GM18517 (cell line): Measurements from ENCODE around the gene CTBP2.
"Not testable (repeated sequence)": the region's sequence is repeated elsewhere in the genome, so short reads cannot be mapped to it uniquely, and the experiment has no call there.

ENCODE experiments used
- ATAC-seq: cut with Tn5 transposase; IDR thresholded peaks from one replicate; pipeline ENCODE4 v1.9.1; 2021; ENCODE audit warnings: mild to moderate bottlenecking, moderate library complexity; ENCODE audit not compliant: unreplicated experiment

Gene CTBP2

DNA sequence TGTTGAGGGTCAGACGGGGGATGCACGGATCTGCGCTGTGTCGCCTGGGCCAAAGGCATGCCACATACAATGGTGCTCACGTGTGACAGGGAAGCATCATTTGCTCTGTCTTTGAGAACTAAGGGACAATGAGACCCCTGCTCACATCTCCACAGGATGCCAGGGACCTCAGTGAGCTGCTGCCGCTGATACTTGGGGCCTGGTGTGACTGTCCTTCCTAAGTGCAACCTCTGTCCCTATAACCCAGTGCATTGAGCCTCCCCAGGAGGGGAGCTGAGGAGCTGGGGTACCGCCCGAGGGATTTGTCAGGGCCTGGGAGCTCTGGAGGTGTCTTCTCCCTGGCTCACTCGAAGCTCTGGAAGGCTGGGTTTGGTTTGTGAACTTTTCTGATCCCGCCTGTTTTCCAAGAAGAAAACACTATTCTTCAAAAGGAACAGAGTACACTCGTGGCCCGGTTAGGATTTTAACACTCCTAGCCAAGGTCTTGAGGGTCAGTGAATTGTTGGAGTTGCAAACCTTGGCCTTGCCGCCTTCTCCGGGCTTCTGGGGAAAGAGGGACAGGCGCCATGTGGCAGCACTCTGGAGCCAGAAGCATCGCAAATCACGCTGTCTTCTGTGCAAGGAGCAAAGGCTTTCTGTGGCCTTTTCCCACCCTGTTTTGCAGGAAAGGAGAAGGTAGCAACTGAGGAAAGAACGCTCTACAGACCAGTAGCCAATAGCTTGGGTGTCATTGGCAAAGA lies 26.2 kb upstream of the CTBP2 start:
- no peak for ATAC-seq

DNA sequence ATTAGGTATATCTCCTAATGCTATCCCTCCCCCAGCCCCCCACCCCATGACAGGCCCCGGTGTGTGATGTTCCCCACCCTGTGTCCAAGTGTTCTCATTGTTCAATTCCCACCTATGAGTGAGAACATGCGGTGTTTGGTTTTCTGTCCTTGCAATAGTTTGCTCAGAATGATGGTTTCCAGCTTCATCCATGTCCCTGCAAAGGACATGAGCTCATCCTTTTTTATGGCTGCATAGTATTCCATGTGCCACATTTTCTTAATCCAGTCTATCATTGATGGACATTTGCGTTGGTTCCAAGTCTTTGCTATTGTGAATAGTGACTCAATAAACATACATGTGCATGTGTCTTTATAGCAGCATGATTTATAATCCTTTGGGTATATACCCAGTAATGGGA lies 18.7 kb upstream of the CTBP2 start:
- not testable (repeated sequence) for ATAC-seq

DNA sequence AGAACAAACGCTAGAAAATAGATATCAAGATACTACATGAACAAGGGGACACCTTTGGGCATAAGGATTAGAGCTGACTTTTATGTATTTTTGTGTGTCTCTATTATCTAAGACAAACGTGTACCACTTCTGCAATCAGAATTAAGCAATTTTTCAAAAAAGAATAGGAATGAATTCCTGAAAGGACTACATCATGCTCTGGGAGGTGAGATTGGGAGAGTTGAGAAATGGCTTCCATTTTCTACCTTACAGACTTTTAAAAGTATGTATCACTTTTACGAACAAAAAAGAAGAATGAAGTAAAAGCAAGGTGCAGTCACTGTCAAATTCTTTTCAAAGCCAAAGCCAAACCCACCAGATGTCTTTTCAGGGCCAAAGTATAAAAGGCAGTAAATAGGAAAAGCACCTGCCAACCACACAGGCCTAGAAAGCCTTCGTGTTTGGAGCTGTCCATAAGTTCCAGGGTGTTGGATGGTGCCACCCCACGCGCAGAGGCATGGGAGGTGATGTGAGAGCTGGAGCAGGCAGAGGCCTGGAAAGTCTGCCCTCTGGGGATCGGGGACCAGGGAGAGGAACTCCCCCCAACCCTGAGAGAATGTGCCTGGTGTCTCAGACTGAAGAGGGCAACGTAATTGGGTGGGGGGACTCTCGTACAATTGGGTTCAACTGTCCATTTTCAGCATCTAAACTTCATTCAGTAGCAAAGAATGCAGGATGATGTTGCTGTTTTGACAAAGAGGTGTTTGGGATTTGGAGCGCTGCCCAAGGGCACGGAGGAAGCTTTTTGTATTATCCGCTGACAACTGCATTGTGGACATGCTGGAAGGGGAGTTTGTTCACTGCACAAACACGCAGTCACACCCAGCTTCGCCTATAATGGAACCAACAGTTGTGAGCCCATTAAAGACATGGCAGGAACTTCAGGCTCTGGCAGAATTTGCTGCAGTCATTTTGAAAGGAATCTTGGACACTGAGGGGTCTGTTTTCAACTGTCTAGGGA lies 17.6 kb upstream of the CTBP2 start:
- no peak for ATAC-seq

DNA sequence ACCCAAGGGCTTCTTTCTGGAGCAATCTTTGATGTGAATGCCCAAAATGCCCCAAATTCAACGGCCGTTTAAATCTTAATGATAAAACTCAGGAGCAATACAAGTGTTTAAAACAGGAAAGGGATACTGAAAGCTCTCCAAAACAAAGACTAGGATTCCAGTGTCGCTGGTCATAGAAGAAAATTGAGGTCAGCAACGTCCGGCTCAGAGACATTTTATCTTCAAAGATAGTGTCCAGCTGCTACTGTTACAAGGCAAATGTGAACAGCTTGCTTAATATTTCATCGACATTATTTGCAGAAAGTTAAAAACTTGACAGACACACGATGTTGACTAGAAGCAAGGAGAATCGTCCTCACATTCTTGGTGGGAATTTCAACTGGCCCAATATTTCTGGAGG lies 15.4 kb upstream of the CTBP2 start:
- ATAC-seq: no peak

DNA sequence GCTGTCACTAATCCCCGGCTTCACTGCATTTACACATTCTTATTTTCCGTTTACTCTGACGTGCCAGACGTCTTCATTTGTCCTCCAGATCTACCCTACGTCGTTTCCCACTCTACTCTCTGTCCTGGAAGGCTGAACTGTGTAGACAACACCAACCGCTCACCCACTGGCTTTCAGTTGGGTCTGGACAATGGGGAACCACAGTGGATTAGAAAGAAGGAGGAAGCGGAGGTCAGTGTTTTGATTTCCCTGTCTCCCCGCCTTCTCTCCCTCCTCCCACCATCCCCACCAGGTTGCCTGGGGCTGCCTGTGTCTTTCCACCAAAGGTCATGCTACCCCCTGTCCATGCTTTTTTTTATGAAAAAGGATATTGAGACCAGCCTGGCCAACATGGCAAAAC lies 14.0 kb upstream of the CTBP2 start:
- no peak for ATAC-seq

DNA sequence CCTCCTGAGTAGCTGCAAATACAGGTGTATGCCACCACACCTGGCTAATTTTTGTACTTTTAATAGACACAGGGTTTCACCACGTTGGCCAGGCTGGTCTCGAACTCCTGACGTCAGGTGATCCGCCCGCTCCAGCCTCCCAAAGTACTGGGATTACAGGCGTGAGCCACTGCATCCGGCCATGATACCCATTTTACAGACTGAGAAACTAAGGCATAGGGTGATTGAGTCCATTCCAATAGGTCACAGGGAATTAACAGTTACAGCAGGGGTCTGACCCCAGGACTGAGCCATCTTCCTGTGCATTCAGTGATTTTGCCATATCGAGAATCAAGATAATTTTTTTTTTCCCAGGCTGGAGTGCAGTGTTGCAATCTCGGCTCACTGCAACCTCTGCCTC lies 12.3 kb upstream of the CTBP2 start:
- ATAC-seq: no peak

DNA sequence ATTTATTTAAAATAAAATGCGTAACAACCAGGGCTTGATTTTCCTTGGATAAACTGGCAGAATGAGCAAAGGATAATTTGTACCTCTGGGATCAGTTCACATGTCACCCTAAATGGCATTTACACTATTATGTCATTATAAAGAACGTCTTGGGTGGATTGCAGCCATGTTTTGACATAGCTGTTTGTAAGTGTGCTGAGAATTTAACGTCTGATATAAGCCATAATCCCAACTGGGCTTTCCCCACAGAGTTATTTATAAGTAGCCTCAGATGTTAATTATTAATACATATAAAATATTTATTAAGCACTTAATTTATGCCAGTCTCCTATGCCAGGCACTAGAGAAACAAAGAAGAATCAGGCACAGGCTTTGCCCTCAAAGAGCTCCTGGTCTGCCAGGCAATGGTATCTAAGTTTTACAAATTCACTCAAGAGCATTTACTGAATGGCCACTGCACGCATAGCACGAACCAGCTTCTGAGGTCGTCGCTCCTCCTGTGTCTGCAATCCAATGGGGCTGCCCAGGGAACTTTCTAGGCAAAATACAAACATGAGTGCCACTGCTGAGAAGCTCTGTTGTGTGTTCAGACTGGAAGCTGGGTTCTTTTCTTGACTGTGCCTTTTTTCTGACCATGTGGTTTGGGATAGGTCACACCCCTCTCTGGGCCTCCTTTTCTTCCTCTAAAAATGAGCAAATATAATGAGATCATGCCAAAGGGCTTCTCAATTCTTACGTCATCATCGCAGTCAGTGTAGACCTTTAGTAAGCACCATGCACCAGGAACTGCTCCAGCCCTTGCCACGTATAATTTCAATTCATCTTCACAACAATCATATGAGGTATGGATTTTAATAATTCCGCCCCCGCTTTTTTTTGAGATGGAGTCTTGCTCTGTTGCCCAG lies 11.3 kb upstream of the CTBP2 start:
- ATAC-seq: no peak

DNA sequence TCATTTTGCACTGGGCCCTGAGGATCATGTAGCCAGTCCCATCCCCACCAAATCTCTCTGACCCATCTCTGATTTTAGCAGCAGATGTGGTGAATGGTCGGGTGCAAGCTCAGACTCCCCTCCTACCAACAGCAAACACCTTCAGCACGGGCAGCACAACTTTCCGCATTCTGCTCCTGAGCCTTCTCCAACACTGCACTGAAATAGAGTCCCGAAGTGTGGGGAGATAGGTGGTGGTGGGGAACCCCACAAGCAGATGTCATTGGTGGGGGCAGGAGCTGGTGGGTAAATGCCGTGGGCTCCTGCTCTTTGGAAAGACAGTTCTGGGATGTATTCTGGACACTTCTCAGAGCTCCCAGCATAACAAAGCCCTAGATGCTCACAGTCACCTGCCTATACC lies 9.6 kb upstream of the CTBP2 start:
- ATAC-seq: no peak

DNA sequence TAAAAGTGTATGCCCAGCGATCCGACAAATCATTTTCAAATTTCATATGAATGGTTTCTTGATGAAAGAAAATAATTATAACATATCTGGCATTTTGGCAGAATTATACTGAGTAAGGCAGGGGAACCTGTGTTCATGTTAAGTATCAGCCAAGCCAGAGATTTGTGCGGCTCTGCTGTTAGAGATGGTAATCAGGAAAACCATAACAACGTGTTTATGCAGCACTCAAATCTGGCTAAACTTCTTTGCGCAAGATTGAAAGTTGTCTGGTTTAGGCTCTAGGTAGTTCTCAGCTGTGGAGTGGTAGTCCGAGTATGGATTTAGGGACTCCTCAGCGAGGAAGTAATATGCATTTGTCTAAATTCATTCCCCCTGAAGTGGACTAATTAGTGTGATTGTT lies 8.9 kb upstream of the CTBP2 start:
- no peak for ATAC-seq

DNA sequence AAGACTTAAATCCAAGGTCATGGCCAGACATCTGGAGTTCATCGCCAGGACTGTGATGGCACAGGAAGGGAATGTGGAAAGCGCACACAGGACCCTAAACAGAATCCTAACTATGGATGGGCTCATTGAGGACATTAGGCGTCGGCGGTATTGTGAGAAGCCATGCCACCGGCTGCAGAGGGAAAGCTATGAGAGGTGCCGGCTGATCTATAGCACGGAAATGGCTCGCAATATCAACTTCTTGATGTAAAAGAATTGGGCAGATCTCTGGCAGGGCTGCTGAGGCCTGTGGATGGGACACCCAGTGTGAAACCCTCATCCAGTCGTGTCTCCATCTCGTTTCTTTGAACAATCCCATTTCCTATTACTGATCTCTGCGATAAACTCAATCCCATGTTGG lies 6.3 kb upstream of the CTBP2 start:
- no peak for ATAC-seq

DNA sequence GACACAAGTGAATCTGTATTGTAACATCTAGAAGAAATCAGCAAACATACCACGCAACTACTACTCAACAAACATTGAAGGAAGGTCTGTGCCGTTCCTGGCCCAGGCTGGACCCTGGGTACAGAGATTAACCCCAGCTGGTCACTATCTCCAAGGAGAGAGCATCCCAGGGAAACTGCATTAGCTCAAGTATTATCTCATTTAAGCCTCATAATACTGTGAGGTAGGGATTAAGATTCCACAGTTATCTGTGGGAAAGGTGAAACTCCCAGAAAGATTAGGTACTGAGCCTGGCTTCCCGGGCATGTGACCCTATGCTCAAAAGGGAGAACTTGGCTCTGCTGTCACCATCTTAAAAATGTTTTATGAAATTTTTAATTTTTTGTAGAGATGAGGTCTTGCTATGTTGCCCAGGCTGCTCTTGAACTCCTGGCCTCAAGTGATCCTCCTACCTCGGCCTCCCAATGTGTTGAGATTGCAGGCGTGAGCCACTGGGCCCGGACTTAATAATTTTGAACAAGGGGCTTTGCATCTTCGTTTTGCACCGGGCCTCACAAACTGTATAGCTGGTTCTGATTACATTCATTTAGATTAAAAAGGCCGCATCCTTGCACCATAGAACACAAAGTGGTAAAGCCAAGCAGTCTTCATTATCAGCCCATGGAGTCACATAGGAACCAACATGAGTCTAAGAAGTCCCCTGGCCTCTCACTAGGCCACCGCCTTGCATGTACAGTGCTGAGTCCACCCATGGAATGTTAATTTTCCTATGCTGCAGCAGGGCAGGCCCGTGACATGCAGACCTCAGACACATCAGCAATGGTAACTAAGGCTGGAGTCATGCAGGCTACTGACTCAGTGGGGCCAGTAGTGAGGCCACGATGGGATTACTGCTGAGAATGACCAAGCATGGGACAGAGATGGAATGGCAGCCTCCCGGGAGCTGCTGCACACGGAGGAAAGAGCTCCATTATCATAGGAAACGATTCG lies 5.5 kb upstream of the CTBP2 start:
- ATAC-seq: no peak

DNA sequence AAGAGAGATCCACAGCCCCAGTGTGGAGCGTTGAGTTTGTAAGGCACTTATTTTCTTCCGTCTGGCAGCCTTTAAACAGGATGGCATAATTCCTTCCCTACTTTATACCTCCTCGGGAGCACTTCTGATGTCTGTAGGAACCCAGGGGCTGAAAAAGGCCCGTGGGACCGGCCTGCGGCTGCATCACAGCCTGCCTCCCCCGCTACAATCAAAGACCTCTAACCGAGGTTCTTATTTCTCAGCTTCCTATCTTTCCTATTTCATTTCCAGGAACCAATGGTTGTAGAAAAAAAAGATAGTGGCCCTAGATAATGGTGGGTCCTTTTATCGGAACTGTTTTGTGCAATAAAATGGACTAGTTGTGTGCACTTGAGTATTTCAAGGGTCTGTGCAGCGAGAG lies 4.1 kb upstream of the CTBP2 start:
- ATAC-seq: no peak

DNA sequence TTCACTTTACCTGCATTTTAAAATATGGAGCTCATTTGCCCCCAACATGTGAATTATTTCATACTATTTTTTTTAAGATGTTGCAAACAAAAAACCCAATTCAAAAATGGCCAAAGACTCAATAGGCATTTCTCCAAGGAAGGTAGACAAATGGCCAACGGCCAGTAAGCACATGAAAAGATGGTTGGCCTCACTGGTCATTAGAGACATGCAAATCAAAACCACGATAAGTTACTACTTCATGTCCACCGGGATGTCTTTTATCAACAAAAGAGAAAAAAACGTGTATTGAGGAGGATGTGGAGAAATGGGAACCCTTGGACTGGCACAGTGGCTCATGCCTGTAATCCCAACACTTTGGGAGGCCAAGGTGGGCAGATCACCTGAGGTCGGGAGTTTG lies 3.4 kb upstream of the CTBP2 start:
- no peak for ATAC-seq

DNA sequence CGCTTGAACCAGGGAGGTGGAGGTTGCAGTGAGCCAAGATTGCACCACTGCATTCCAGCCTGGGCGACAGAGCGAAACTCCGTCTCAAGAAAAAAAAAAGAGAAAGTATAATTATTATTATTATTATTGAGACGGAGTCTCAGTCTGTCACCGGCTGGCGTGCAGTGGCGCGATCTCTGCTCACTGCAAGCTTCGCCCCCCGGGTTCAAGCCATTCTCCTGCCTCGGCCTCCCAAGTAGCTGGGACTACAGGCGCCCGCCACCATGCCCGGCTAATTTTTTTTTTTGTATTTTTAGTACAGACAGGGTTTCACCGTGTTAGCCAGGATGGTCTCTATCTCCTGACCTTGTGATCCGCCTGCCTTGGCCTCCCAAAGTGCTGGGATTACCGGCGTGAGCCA lies 2.9 kb upstream of the CTBP2 start:
- ATAC-seq: not testable (repeated sequence)

DNA sequence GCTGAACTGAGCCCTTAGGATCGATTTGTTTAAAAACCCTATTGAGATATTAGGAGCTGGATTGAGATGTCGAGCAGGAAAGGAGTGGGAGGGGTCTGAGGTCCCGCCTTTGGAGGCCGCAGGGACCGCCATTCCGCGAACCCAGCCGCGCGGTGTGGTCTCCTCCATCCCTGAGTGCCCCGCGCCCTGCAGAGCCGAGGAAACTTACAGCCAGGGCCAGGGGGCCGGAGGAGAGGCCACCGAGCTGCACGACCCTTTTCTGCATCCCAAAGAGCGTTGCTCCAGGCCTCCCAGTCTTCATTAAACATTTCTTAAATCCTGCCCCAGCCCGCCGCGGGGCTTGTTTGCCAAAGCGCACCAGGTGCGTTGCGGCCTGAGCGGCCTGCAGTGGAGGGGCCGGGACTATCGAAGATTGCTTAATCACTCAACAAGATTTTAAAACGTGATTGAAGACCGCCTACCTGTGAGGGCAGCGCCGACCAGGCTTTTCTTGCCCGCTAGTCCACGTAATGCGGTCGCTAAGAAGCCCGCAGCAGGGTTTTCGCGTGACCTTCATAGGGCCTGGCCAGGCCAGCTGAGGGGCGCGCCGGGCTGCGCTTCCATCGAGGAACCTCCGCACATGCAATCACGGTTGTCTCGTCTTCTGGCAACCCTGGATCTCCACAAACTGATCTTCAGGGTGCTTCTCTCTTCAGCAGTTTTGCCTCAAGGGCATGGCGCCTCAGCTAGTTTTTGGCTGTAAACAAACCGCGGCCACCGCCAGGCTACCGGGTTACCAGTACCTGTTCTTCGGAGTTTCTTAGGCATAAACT lies 2.0 kb upstream of the CTBP2 start:
- ATAC-seq: no peak

DNA sequence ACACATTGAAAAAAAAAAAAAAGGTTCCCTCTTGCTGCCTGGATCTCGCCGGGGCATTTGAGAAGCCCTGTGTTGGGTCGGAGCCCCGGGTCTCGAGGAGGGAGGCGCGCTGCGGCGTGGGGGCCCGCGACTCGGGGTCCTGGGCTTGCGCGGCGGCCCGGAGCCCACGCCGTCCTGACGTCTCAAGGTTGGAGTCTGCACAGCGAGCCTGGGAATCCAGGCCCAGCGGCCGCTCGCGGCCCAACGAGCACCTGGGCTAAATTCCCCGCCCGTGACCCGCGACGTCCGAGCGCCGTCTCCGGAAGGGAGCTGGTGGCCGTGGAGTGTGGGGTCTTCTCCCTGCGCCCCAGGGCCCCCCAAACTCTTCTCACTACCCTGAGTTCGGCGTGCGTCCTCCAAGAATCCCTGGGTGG lies 1.4 kb upstream of the CTBP2 start:
- no peak for ATAC-seq

DNA sequence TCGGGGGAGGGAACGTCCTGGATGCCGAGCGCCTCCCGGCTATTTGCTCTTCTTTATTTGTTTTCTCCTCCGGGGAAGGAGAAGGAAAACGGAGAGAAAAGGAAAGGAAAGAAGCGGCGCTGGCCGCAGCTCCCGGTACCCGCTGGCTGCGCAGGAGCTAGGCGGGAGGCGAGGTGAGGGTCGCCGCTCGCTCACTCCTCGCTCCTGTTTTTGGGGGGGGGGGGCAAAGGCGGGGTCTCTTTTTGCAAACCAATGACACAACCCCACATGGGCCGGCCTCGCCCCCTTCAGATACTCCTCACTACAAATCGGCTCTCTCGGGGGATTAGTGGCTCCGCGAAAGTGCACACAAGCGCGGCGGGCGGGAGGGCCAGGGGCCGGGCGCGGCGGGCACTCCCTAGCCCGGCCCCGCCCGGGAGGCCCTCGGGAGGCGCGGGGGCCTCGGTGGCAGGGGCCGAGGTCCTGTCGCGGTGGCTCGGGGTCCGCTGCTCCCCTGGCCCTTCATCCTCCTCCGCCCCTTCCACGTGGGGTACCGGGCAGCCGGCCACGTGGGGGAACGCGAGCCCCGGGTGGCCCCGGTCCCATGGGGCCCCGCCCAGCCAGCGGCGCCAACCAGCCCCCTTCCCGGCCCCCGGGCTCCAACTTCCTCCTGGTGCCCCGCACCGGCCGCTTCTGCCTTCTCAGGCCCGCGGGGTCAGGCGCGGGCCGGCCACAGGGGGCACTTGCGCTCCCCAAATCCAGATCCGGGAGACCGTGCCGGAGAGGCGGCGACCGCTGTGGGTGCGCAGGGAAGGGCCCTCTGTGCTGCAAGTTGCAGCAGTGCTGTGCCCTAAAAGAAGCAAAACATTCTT lies 718 bp upstream of the CTBP2 start:
- ATAC-seq: no peak

DNA sequence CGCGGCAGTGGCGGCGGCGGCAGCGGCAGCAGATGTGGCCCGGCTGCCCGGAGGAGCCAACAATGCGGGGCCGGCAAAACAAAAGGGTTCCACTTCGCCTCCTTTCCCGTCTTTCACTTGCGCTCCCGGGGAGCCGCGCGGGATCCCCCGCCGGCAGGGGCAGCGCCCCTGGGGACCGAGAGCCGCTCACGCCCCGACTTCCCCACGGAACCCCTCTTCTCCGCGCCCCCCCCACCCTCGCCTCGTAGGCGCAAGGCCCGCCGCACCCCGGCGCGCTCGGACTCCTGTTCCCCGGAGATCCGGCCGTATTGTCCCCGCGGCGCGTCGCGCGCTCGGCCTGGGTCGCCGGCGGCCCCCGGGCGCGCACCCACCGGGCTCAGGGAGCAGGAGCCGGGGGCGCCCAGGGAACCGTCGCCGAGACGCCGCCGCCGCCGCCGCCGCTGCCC lies 854 bp downstream of the CTBP2 start:
- no peak for ATAC-seq
